HepG2 (cell line): ENCODE measurements around the gene GGT1. TPM values are rescaled to one million over a fixed set of nuclear protein-coding genes. Genes with fewer than 3 reads are reported as not detected.

Source experiments
- ATAC-seq: fragments of 200-7000 bp; cut with Tn5 transposase; 3 replicates; pipeline ENCODE4 v1.9.1; 2020; ENCODE audit warnings: mild to moderate bottlenecking, moderate library complexity
- BruUV-seq: library from RNA; stranded (reverse); fragments of 400-500 nt; replicated peaks from 2 replicates; lab custom pipeline; 2021; lab: Mats Ljungman, UMichigan
- CTCF ChIA-PET: fragments of 300-600 bp; formaldehyde crosslinking; extraction: SDS; loops from one replicate; lab custom pipeline; 2021; ENCODE audit warnings: low total read pairs, inconsistent platforms, low intra/inter-chr PET ratio; lab: Yijun Ruan, JAX
- POLR2A ChIA-PET: fragments of 350-600 bp; sonication (Branson Sonifier 250); formaldehyde crosslinking; loops from one replicate; lab custom pipeline; 2020; ENCODE audit warnings: antibody characterized with exemption, inconsistent platforms; lab: Yijun Ruan, JAX
- DNase-seq: peaks from one replicate; pipeline ENCODE4 v3.0.0-alpha.2; 2015; ENCODE audit warnings: low spot score
- FAIRE-seq: peaks from 3 replicates; lab custom pipeline; 2011; peaks lifted over from hg19 to GRCh38; lab: Jason Lieb, UNC
- H2AFZ ChIP-seq: one replicate; pipeline ENCODE4 v1.6.1; 2011; ENCODE audit warnings: low read length, inconsistent platforms
- H3K27ac ChIP-seq: fragments of 300-600 bp; 3 replicates; pipeline ENCODE4 v1.8.0; 2011; ENCODE audit warnings: mixed run types, mild to moderate bottlenecking, mixed read lengths, low read length, inconsistent platforms; ENCODE audit not compliant: insufficient read depth; ENCODE audit errors: extremely low read length
- H3K27me3 ChIP-seq, 2 experiments: fragments of 200-600 bp in 1 of 2; 2 replicates in 1 of 2; 3 replicates in 1 of 2; pipeline versions ENCODE4 v1.6.0 to v1.8.0; 2011; ENCODE audit warnings: low read length in 2 of 2, mild to moderate bottlenecking in 2 of 2, moderate library complexity in 2 of 2, inconsistent platforms in 1 of 2; ENCODE audit not compliant: insufficient read depth in 2 of 2, control insufficient read depth in 1 of 2
- H3K36me3 ChIP-seq, 2 experiments: fragments of 200-600 bp in 1 of 2; replicated peaks in 1 of 2; 2 replicates in 1 of 2; 3 replicates in 1 of 2; pipeline versions ENCODE4 v1.5.1 to v1.8.0; 2011; ENCODE audit warnings: low read length in 2 of 2, inconsistent platforms in 1 of 2; ENCODE audit not compliant: insufficient read depth in 2 of 2, control insufficient read depth in 1 of 2
- H3K4me1 ChIP-seq: 2 replicates; pipeline ENCODE4 v1.5.1; 2012; ENCODE audit warnings: low read length, inconsistent platforms; ENCODE audit not compliant: insufficient read depth
- H3K4me2 ChIP-seq: 2 replicates; pipeline ENCODE4 v1.6.0; 2011; ENCODE audit warnings: low read depth, low read length, inconsistent platforms
- H3K4me3 ChIP-seq, 3 experiments: fragments of 200-600 bp in 1 of 3; sonication (generic), shearing (Covaris generic) in 1 of 3; replicated peaks in 1 of 3; 2 replicates each; pipeline ENCODE4 v1.5.1; 2011 to 2016; ENCODE audit warnings: low read length in 3 of 3, inconsistent platforms in 2 of 3, low read depth in 2 of 3, mild to moderate bottlenecking in 2 of 3, control low read depth in 1 of 3, mixed read lengths in 1 of 3; ENCODE audit not compliant: insufficient read depth in 1 of 3
- H3K79me2 ChIP-seq: one replicate; pipeline ENCODE4 v1.6.1; 2011; ENCODE audit warnings: low read length, inconsistent platforms; ENCODE audit not compliant: insufficient read depth
- H3K9ac ChIP-seq: 2 replicates; pipeline ENCODE4 v1.6.0; 2011; ENCODE audit warnings: mild to moderate bottlenecking, low read depth, low read length, inconsistent platforms; ENCODE audit not compliant: insufficient read depth
- H3K9me3 ChIP-seq: 2 replicates; pipeline ENCODE4 v1.5.1; 2012; ENCODE audit warnings: mild to moderate bottlenecking, low read length
- H4K20me1 ChIP-seq: 2 replicates; pipeline ENCODE4 v1.6.0; 2011; ENCODE audit warnings: inconsistent platforms, mild to moderate bottlenecking, low read length, moderate library complexity; ENCODE audit not compliant: insufficient read depth
- BORCS8-MEF2B ChIP-seq: sonication (generic); formaldehyde crosslinking; IDR thresholded peaks from 2 replicates; pipeline ENCODE4 v1.8.0; 2022; ENCODE audit warnings: mild to moderate bottlenecking, missing genetic modification reagents
- DPF2 ChIP-seq: sonication (generic); formaldehyde crosslinking; IDR thresholded peaks from 2 replicates; pipeline ENCODE4 v1.4.0; 2020; ENCODE audit warnings: mild to moderate bottlenecking, low read depth, missing genetic modification reagents, borderline replicate concordance
- FOXA1 ChIP-seq, 2 experiments: fragments of 450-650 bp in 1 of 2; sonication (generic) in 1 of 2; formaldehyde crosslinking in 1 of 2; IDR thresholded peaks; 2 replicates each; pipeline versions ENCODE4 v1.4.0 to v1.6.1; 2016 to 2020; ENCODE audit warnings: missing genetic modification reagents in 1 of 2
- HMGXB4 ChIP-seq, 2 experiments: sonication (generic) in 1 of 2; formaldehyde crosslinking in 1 of 2; IDR thresholded peaks; 2 replicates each; pipeline versions ENCODE4 v1.4.0 to v1.6.1; 2018 to 2020; ENCODE audit warnings: missing genetic modification reagents in 2 of 2, borderline replicate concordance in 1 of 2, low read depth in 1 of 2, mild to moderate bottlenecking in 1 of 2, missing biosample characterization in 1 of 2
- JDP2 ChIP-seq: sonication (generic); formaldehyde crosslinking; IDR thresholded peaks from 2 replicates; pipeline ENCODE4 v1.8.1; 2022; ENCODE audit warnings: missing genetic modification reagents, borderline replicate concordance
- MXD1 ChIP-seq: sonication (generic); formaldehyde crosslinking; IDR thresholded peaks from 2 replicates; pipeline ENCODE4 v1.4.0; 2020; ENCODE audit warnings: mild to moderate bottlenecking, missing genetic modification reagents
- PITX1 ChIP-seq: sonication (generic); formaldehyde crosslinking; IDR thresholded peaks from 2 replicates; pipeline ENCODE4 v1.5.1; 2020; ENCODE audit warnings: mild to moderate bottlenecking, missing genetic modification reagents
- SMAD3 ChIP-seq: sonication (generic); formaldehyde crosslinking; IDR thresholded peaks from 2 replicates; pipeline ENCODE4 v1.4.0; 2020; ENCODE audit warnings: missing genetic modification reagents
- SOX6 ChIP-seq, 2 experiments: fragments of 450-650 bp in 1 of 2; sonication (generic) in 1 of 2; formaldehyde crosslinking in 1 of 2; IDR thresholded peaks; 2 replicates each; pipeline versions ENCODE4 v1.4.0 to v1.6.1; 2017 to 2020; ENCODE audit warnings: antibody characterized with exemption in 1 of 2, mild to moderate bottlenecking in 1 of 2, missing genetic modification reagents in 1 of 2
- ZFX ChIP-seq: sonication (generic); formaldehyde crosslinking; IDR thresholded peaks from 2 replicates; pipeline ENCODE4 v1.4.0; 2020; ENCODE audit warnings: mild to moderate bottlenecking, low read depth, missing genetic modification reagents, moderate library complexity
- ZNF263 ChIP-seq: sonication (generic); formaldehyde crosslinking; IDR thresholded peaks from 2 replicates; pipeline ENCODE4 v1.4.0; 2020; ENCODE audit warnings: missing genetic modification reagents
- ZNF274 ChIP-seq: sonication (generic); formaldehyde crosslinking; IDR thresholded peaks from 2 replicates; pipeline ENCODE4 v1.5.1; 2020; ENCODE audit warnings: mild to moderate bottlenecking, missing genetic modification reagents
- ZNF329 ChIP-seq: sonication (generic); formaldehyde crosslinking; IDR thresholded peaks from 2 replicates; pipeline ENCODE4 v1.9.0; 2021; ENCODE audit warnings: low read depth, mild to moderate bottlenecking, missing genetic modification reagents
- WGBS: methylation state at CpG from one replicate; pipeline ENCODE4 v1.1.6; 2017; ENCODE audit warnings: low lambda C conversion rate; 5-methylcytosine and 5-hydroxymethylcytosine counted together
- in situ Hi-C: cut with HindIII; loops from 2 replicates; pipeline ENCODE4 v1.10.0; 2017; ENCODE audit warnings: low pct_unique_long_range_greater_than_20kb; ENCODE audit not compliant: extremely low pct_ligation_motif_present
- intact Hi-C: fragments of 100-400 bp; cut with micrococcal nuclease; formaldehyde crosslinking; loops from one replicate; pipeline ENCODE4 v1.10.0; 2022; ENCODE audit not compliant: unreplicated experiment
- polyA plus RNA-seq, 8 experiments: library from polyadenylated mRNA; depleted of rRNA in 3 of 8; stranded (reverse) in 7 of 8; unstranded in 1 of 8; fragments of >200 nt; fragmentation: Illumina TruSeq in 4 of 8; extraction: Trizol in 4 of 8; gene quantifications; 2 replicates each; pipeline versions ENCODE4 v1.2.1 to v1.2.3, GENCODE V29; 2011 to 2016; ENCODE audit warnings: low read depth in 4 of 8, missing spikeins in 1 of 8, mixed read lengths in 1 of 8; ENCODE audit not compliant: insufficient read depth in 1 of 8
- total RNA-seq, 5 experiments: library from RNA; depleted of rRNA; stranded (reverse); fragments of >200 nt; fragmentation: Illumina TruSeq; extraction: Trizol; gene quantifications; 2 replicates each; pipeline ENCODE4 v1.2.3, GENCODE V29; 2016; ENCODE audit warnings: low read depth in 1 of 5
- TF ChIP-seq, protein P1 (sequence below): IDR thresholded peaks from 2 replicates; pipeline ENCODE4 v1.6.1; 2012; ENCODE audit warnings: inconsistent platforms
- TF ChIP-seq, protein P2 (sequence below), 2 experiments: sonication (generic) in 1 of 2; formaldehyde crosslinking in 1 of 2; IDR thresholded peaks; 2 replicates each; pipeline versions ENCODE4 v1.5.1 to v1.6.1; 2011 to 2020; ENCODE audit warnings: borderline replicate concordance in 1 of 2, low read depth in 1 of 2, low read length in 1 of 2, mild to moderate bottlenecking in 1 of 2, missing genetic modification reagents in 1 of 2, moderate library complexity in 1 of 2

GGT1 gene
- total and polyA plus RNA-seq, 2 of the 13 experiments (the other 11 are each of a cell fraction or from before 2014, with no cell fraction given): 29.9 to 103 TPM

DNA sequence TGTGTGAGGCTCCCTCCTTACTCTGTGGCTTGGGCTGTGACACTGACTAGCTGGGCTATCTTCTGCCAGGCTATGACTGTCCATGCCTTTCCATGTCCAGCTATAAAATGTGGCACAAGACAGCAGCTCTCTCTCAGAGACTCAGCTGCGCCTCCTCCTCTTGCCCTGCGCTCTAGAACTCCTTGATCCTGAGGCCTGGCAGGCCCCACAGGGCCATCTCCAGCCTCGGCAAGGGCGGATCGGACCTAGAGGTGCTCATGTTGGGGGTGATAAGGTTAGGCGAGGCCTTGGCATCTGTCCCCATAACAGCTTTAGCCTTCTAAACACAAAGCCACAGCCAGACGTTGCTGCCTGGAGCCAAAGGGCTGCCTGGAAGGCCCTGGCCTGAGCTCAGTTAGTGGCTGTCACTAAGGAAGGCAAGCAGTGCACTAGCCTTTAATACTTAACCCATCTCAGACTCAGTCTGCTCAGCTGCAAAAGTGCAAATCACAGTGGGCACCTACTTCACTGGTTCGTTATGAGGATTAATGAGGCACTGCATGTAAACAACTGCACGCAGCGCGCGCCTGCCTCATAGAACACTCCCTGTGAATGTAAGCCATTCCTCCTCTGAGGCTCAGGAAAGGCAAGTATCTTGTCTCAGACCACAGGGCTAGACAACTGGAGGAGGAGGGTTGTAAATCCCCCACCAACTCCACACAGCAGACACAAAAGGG lies 49.2 kb upstream of the GGT1 start:
- no peak for FAIRE-seq
- Histone ChIP-seq H3K9ac (peak overlapping the region; percentile 98), H3K36me3 (peaks cover 7 to 21% of the 10 kb centered on the region in 2 experiments), H3K4me2 (peak overlapping the region; percentile 92), H2AFZ (no peak overlapping the region), H3K79me2 (peaks cover 74% of the 10 kb centered on the region), H3K27me3 (no peaks in the 10 kb centered on the region; a peak in 1 of 5 replicates), H4K20me1 (peaks cover 9% of the 10 kb centered on the region), H3K9me3 (no peaks in the 10 kb centered on the region), H3K27ac (peak overlapping the region; percentile 93), H3K4me1 (peaks cover 74% of the 10 kb centered on the region), H3K4me3 (peak overlapping the region; percentile 82 to 88 (median 87))
- no peak for ATAC-seq
- no TSS peak for BruUV-seq
- 27% methylated on average over 5 of the region's 12 CpGs for WGBS
- ChIA-PET POLR2A (interaction anchor here (0.7 to 9.3 kb wide), 13 partner anchors 9 to 355 kb away, joined by 3 to 138 read pairs (median 25); partner anchors contain the start of genes GGT1 and LRRC75B), CTCF (no interaction called here)
- peak; percentile 25 for DNase-seq
- in situ Hi-C loops: no loop called here
- intact Hi-C loops: no loop called here
- 0 out of 2 replicates have a peak, but pooled peaks have one; percentile 22 for TF ChIP-seq MXD1 (CRISPR knock-in tag)
- TF ChIP-seq, protein P1, sequence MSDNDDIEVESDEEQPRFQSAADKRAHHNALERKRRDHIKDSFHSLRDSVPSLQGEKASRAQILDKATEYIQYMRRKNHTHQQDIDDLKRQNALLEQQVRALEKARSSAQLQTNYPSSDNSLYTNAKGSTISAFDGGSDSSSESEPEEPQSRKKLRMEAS: peak; percentile 18; the same call in 1 of the 2 replicates
- peak; percentile 77; the same call in 1 of the 2 replicates for TF ChIP-seq ZNF263 (CRISPR knock-in tag)
- TF ChIP-seq HMGXB4 (CRISPR knock-in tag; IDR thresholded peaks at IDR 0.05; ENCODE audit: borderline replicate concordance in 1 of 2, low read depth in 1 of 2): peak in 1 of 2 experiments; percentile 47; a peak in 1 of 4 replicates
- TF ChIP-seq JDP2 (CRISPR knock-in tag): no peak
- TF ChIP-seq ZNF329 (CRISPR knock-in tag): 0 out of 2 replicates have a peak, but pooled peaks have one; percentile 23
- peak; percentile 30; the same call in 1 of the 2 replicates for TF ChIP-seq PITX1 (CRISPR knock-in tag)
- TF ChIP-seq DPF2 (CRISPR knock-in tag): no peak
- no peak for TF ChIP-seq SMAD3
- no peak for TF ChIP-seq SOX6 (IDR thresholded peaks at IDR 0.05)
- TF ChIP-seq SOX6 (CRISPR knock-in tag; IDR thresholded peaks at IDR 0.05): 0 out of 2 replicates have a peak, but pooled peaks have one; percentile 8
- 0 out of 2 replicates have a peak, but pooled peaks have one; percentile 31 for TF ChIP-seq BORCS8-MEF2B (CRISPR knock-in tag)
- no peak for TF ChIP-seq FOXA1 (IDR thresholded peaks at IDR 0.05)
- peak; percentile 57; the same call in 1 of the 2 replicates for TF ChIP-seq FOXA1 (CRISPR knock-in tag; IDR thresholded peaks at IDR 0.05)
- peak; percentile 63; the same call in 1 of the 2 replicates for TF ChIP-seq ZFX (CRISPR knock-in tag)
- TF ChIP-seq, protein P2, sequence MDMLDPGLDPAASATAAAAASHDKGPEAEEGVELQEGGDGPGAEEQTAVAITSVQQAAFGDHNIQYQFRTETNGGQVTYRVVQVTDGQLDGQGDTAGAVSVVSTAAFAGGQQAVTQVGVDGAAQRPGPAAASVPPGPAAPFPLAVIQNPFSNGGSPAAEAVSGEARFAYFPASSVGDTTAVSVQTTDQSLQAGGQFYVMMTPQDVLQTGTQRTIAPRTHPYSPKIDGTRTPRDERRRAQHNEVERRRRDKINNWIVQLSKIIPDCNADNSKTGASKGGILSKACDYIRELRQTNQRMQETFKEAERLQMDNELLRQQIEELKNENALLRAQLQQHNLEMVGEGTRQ (IDR thresholded peaks at IDR 0.05; ENCODE audit: low read depth, low read length): no peak
- TF ChIP-seq, protein P2 (CRISPR knock-in tag; IDR thresholded peaks at IDR 0.05; ENCODE audit: borderline replicate concordance): peak; percentile 8; the same call in 1 of the 2 replicates
- 0 out of 2 replicates have a peak, but pooled peaks have one; percentile 46 for TF ChIP-seq ZNF274 (CRISPR knock-in tag)
